ENCODE measurements around the gene TPK1. TPM values are rescaled to one million over a fixed set of nuclear protein-coding genes. Genes with fewer than 3 reads are reported as not detected.

Gene TPK1
- total and polyA plus RNA-seq, 9 donors = 3.0 to 4.9 (median 3.4) TPM

- no CpG with 5 or more reads among the region's 4 CpGs for WGBS (ENCODE audit: insufficient coverage)
- Histone ChIP-seq H3K36me3 (ENCODE audit: control insufficient read depth, insufficient read depth, low read length) (no peaks in the 10 kb centered on the region), H3K4me1 (ENCODE audit: control insufficient read depth, insufficient read depth, low read length) (no peaks in the 10 kb centered on the region), H3K4me3 (ENCODE audit: low read length) (no peak overlapping the region), H3K9me3 (replicated peaks; ENCODE audit: control insufficient read depth, low read depth, low read length) (no peaks in the 10 kb centered on the region), H3K27me3 (ENCODE audit: control insufficient read depth, insufficient read depth, low read length) (no peaks in the 10 kb centered on the region), H3K27ac (ENCODE audit: low read length) (no peak overlapping the region)
- DNase-seq = peak; percentile 48
These were observed 8.2 kb downstream of the TPK1 start for GRCh38 chr7:144827621-144828020.

GRCh38 chr7:144826208-144826607 lies 9.6 kb downstream of the TPK1 start:
- H3K27me3 ChIP-seq (ENCODE audit: control insufficient read depth, insufficient read depth, low read length) = no peaks in the 10 kb centered on the region
- peak; percentile 67 for DNase-seq

GRCh38 chr7:144824360-144824759 lies 11.5 kb downstream of the TPK1 start:
- no peaks in the 10 kb centered on the region for H3K4me1 ChIP-seq (ENCODE audit: control insufficient read depth, insufficient read depth, low read length)
- no peaks in the 10 kb centered on the region for H3K27me3 ChIP-seq (ENCODE audit: control insufficient read depth, insufficient read depth, low read length)
- H3K27ac ChIP-seq (ENCODE audit: low read length) = peak overlapping the region; percentile 11
- H3K36me3 ChIP-seq (ENCODE audit: control insufficient read depth, insufficient read depth, low read length) = no peaks in the 10 kb centered on the region
- no peaks in the 10 kb centered on the region for H3K9me3 ChIP-seq (replicated peaks; ENCODE audit: control insufficient read depth, low read depth, low read length)
- DNase-seq = peak; percentile 80
- H3K4me3 ChIP-seq (ENCODE audit: low read length) = no peak overlapping the region
- WGBS (ENCODE audit: insufficient coverage) = no CpG with 5 or more reads among the region's 3 CpGs

More at GRCh38 chr7:144826208-144826607, 9.6 kb downstream of the TPK1 start:
- Histone ChIP-seq H3K9me3 (replicated peaks; ENCODE audit: control insufficient read depth, low read depth, low read length) (no peaks in the 10 kb centered on the region), H3K36me3 (ENCODE audit: control insufficient read depth, insufficient read depth, low read length) (no peaks in the 10 kb centered on the region), H3K4me1 (ENCODE audit: control insufficient read depth, insufficient read depth, low read length) (no peaks in the 10 kb centered on the region), H3K4me3 (ENCODE audit: low read length) (no peak overlapping the region), H3K27ac (ENCODE audit: low read length) (no peak overlapping the region)

DNA sequence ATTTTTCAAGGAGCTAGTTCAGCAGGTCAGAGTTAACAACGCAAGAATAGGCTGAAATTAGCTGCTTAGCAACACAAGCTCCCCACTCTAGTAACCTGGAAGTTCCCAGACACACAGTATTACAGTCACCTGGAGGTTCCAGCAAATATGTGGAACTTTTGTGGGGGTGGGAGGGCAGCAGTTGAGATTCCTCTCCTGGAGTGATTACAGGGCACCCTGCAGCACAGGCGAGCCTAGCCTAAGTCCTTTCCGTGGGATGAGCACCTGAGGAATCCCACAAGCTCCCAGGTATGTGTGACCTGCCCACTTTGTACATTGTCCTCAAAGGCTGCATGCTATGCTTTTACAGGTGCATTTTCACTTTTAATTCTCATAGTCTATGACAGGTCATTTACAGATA lies 13.6 kb downstream of the TPK1 start:
- H3K27me3 ChIP-seq (ENCODE audit: control insufficient read depth, insufficient read depth, low read length) = no peaks in the 10 kb centered on the region
- no peak for DNase-seq
- 100% methylated on average over 1 of the region's 3 CpGs for WGBS (ENCODE audit: insufficient coverage)
- H3K27ac ChIP-seq (ENCODE audit: low read length) = no peak overlapping the region
- H3K4me1 ChIP-seq (ENCODE audit: control insufficient read depth, insufficient read depth, low read length) = peaks cover 4% of the 10 kb centered on the region
- no peaks in the 10 kb centered on the region for H3K9me3 ChIP-seq (replicated peaks; ENCODE audit: control insufficient read depth, low read depth, low read length)
- no peak overlapping the region for H3K4me3 ChIP-seq (ENCODE audit: low read length)
- no peaks in the 10 kb centered on the region for H3K36me3 ChIP-seq (ENCODE audit: control insufficient read depth, insufficient read depth, low read length)

- Histone ChIP-seq H3K27me3 (ENCODE audit: control insufficient read depth, insufficient read depth, low read length) (no peaks in the 10 kb centered on the region), H3K36me3 (ENCODE audit: control insufficient read depth, insufficient read depth, low read length) (no peaks in the 10 kb centered on the region), H3K9me3 (replicated peaks; ENCODE audit: control insufficient read depth, low read depth, low read length) (no peaks in the 10 kb centered on the region), H3K4me3 (ENCODE audit: low read length) (no peak overlapping the region), H3K27ac (ENCODE audit: low read length) (no peak overlapping the region), H3K4me1 (ENCODE audit: control insufficient read depth, insufficient read depth, low read length) (peaks cover 4% of the 10 kb centered on the region)
- WGBS (ENCODE audit: insufficient coverage) = 75% methylated on average over 1 of the region's 4 CpGs
- DNase-seq = no peak
These were observed 14.8 kb downstream of the TPK1 start for GRCh38 chr7:144821067-144821466.

- Histone ChIP-seq H3K36me3 (ENCODE audit: control insufficient read depth, insufficient read depth, low read length) (no peaks in the 10 kb centered on the region), H3K27ac (ENCODE audit: low read length) (no peak overlapping the region), H3K4me1 (ENCODE audit: control insufficient read depth, insufficient read depth, low read length) (peaks cover 4% of the 10 kb centered on the region), H3K9me3 (replicated peaks; ENCODE audit: control insufficient read depth, low read depth, low read length) (no peaks in the 10 kb centered on the region), H3K4me3 (ENCODE audit: low read length) (no peak overlapping the region), H3K27me3 (ENCODE audit: control insufficient read depth, insufficient read depth, low read length) (no peaks in the 10 kb centered on the region)
- DNase-seq = no peak
These were observed 15.3 kb downstream of the TPK1 start for GRCh38 chr7:144820552-144820951.

DNA sequence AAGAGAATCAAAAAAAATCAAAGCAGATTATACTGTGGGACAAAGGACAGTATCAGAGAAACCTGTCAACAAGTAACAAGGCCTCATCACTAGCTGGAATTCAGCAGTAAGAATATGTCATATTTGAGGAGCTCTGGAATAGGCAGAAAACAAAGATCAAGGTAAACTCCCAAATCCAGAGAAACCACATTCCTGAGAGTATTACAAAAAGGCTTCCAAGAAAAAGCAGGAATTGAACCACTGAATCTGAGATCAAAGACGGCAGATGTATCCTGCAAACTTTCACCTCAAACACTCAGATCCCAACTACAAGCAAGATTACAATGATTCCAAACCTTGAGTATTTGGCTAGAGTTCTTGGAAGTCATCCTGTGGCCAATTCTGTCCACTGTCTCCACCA lies 16.3 kb downstream of the TPK1 start:
- H3K27ac ChIP-seq (ENCODE audit: low read length) = no peak overlapping the region
- DNase-seq = no peak
- no peaks in the 10 kb centered on the region for H3K36me3 ChIP-seq (ENCODE audit: control insufficient read depth, insufficient read depth, low read length)
- no CpG with 5 or more reads among the region's 1 CpG for WGBS (ENCODE audit: insufficient coverage)
- no peak overlapping the region for H3K4me3 ChIP-seq (ENCODE audit: low read length)
- H3K4me1 ChIP-seq (ENCODE audit: control insufficient read depth, insufficient read depth, low read length) = peaks cover 4% of the 10 kb centered on the region
- H3K9me3 ChIP-seq (replicated peaks; ENCODE audit: control insufficient read depth, low read depth, low read length) = no peaks in the 10 kb centered on the region
- H3K27me3 ChIP-seq (ENCODE audit: control insufficient read depth, insufficient read depth, low read length) = no peaks in the 10 kb centered on the region

DNA sequence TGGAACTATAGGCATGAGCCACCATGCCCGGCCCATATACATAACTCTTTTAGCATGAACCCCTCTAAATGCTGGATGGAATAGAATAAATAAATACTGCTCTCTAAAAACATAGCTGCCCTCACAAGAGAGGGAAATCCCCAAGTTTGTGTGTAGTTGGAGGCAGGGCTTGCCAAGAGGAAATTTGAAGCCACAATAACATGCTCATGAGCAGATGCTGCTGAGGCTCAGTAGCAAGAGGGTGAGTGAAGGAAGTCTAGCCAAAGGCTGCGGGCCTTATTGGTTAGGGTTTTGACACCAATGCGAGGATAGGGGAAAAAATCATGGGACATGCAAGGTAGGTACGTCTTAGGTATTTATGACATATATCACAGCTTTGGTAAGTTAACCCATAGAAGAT lies 17.3 kb downstream of the TPK1 start:
- 0% methylated on average over 1 of the region's 4 CpGs for WGBS (ENCODE audit: insufficient coverage)
- peak; percentile 37 for DNase-seq

DNA sequence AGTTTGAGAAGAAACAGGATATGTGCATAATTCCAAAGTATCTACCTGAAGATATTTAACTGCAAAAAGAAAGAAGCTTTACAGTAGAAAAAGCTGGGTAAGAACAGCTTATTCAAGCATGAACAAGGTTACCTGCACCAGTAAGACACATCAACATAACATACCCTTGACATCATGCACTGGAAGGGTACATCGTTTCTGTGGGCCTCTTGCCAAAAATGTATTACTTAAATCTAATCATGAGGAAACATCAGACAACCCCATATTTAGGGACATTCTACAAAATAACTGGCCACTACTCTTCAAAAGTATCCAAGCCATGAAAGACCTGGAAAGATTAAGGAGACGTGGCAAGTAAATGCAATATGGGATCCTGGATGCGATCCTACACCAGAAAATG lies 18.9 kb downstream of the TPK1 start:
- Histone ChIP-seq H3K4me3 (ENCODE audit: low read length) (no peak overlapping the region), H3K4me1 (ENCODE audit: control insufficient read depth, insufficient read depth, low read length) (peaks cover 4% of the 10 kb centered on the region), H3K27ac (ENCODE audit: low read length) (no peak overlapping the region), H3K9me3 (replicated peaks; ENCODE audit: control insufficient read depth, low read depth, low read length) (no peaks in the 10 kb centered on the region), H3K27me3 (ENCODE audit: control insufficient read depth, insufficient read depth, low read length) (no peaks in the 10 kb centered on the region), H3K36me3 (ENCODE audit: control insufficient read depth, insufficient read depth, low read length) (no peaks in the 10 kb centered on the region)
- WGBS (ENCODE audit: insufficient coverage) = no CpG with 5 or more reads among the region's 3 CpGs
- no peak for DNase-seq

More for the DNA sequence above, 17.3 kb downstream of the TPK1 start:
- H3K27me3 ChIP-seq (ENCODE audit: control insufficient read depth, insufficient read depth, low read length) = no peaks in the 10 kb centered on the region
- no peak overlapping the region for H3K27ac ChIP-seq (ENCODE audit: low read length)
- no peaks in the 10 kb centered on the region for H3K9me3 ChIP-seq (replicated peaks; ENCODE audit: control insufficient read depth, low read depth, low read length)
- H3K4me3 ChIP-seq (ENCODE audit: low read length) = no peak overlapping the region
- H3K36me3 ChIP-seq (ENCODE audit: control insufficient read depth, insufficient read depth, low read length) = no peaks in the 10 kb centered on the region
- H3K4me1 ChIP-seq (ENCODE audit: control insufficient read depth, insufficient read depth, low read length) = peaks cover 4% of the 10 kb centered on the region

- Histone ChIP-seq H3K27ac (ENCODE audit: low read length) (no peak overlapping the region), H3K4me3 (ENCODE audit: low read length) (no peak overlapping the region), H3K27me3 (ENCODE audit: control insufficient read depth, insufficient read depth, low read length) (no peaks in the 10 kb centered on the region), H3K36me3 (ENCODE audit: control insufficient read depth, insufficient read depth, low read length) (no peaks in the 10 kb centered on the region), H3K9me3 (replicated peaks; ENCODE audit: control insufficient read depth, low read depth, low read length) (no peaks in the 10 kb centered on the region), H3K4me1 (ENCODE audit: control insufficient read depth, insufficient read depth, low read length) (peaks cover 4% of the 10 kb centered on the region)
- DNase-seq = no peak
- WGBS (ENCODE audit: insufficient coverage) = no CpG with 5 or more reads among the region's 1 CpG
These were observed 21.6 kb downstream of the TPK1 start for GRCh38 chr7:144814299-144814698.

All from muscle of leg (tissue), 11 donors.